Prostate gland (tissue), 2 donors: ENCODE data around the gene MPP4.

Experiments used
- POLR2A ChIP-seq: fragments of 450-650 bp; IDR thresholded peaks from one replicate; pipeline ENCODE4 v1.6.1; 2016; ENCODE audit warnings: antibody characterized with exemption, mild to moderate bottlenecking
- POLR2AphosphoS5 ChIP-seq: sonication (generic); formaldehyde crosslinking; IDR thresholded peaks from one replicate; pipeline ENCODE4 v1.6.1; 2017; ENCODE audit warnings: antibody characterized with exemption
- TF ChIP-seq, protein P1 (sequence below), 4 experiments: fragments of 200-600 bp in 2 of 4; fragments of 450-650 bp in 2 of 4; sonication (generic) in 2 of 4; IDR thresholded peaks; 1 replicate in 3 of 4; 2 replicates in 1 of 4; pipeline ENCODE4 v1.5.1; 2016 to 2019; ENCODE audit warnings: antibody characterized with exemption in 4 of 4, mild to moderate bottlenecking in 2 of 4, moderate library complexity in 2 of 4

DNA sequence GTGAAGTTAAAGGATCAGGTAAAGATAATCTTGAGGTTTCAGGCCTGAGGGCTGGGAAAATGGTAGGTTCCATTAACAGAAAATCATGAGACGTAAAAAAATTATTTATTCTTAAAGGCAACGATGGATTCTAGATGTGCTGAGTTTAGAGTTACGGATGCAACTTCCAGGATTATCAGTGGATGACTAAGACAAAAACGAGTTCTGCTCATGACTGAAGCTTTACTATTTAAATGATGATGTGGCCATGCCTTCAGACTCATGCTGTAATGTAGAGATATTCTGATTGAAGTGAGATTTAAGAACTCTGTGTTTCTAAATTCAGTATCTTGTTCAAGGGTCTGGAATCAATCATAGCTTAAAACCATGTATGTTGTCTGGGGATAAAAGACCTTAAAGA, 60.1 kb downstream of the MPP4 start:
- TF ChIP-seq, protein P1, sequence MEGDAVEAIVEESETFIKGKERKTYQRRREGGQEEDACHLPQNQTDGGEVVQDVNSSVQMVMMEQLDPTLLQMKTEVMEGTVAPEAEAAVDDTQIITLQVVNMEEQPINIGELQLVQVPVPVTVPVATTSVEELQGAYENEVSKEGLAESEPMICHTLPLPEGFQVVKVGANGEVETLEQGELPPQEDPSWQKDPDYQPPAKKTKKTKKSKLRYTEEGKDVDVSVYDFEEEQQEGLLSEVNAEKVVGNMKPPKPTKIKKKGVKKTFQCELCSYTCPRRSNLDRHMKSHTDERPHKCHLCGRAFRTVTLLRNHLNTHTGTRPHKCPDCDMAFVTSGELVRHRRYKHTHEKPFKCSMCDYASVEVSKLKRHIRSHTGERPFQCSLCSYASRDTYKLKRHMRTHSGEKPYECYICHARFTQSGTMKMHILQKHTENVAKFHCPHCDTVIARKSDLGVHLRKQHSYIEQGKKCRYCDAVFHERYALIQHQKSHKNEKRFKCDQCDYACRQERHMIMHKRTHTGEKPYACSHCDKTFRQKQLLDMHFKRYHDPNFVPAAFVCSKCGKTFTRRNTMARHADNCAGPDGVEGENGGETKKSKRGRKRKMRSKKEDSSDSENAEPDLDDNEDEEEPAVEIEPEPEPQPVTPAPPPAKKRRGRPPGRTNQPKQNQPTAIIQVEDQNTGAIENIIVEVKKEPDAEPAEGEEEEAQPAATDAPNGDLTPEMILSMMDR (IDR thresholded peaks at IDR 0.05): no peak
- TF ChIP-seq POLR2AphosphoS5: no peak
- no peak for TF ChIP-seq POLR2A
